IMR-90 (cell line): Measurements from ENCODE around the gene LFNG.

Source experiments
- CHD1 ChIP-seq: IDR thresholded peaks from 2 replicates; pipeline ENCODE4 v1.6.1; 2012; ENCODE audit warnings: low read depth, low read length, improper control_type of control experiment
- FOS ChIP-seq: fragments of 150-350 bp; IDR thresholded peaks from 2 replicates; pipeline ENCODE4 v1.6.1; 2016; ENCODE audit warnings: low read depth, low read length
- POLR2A ChIP-seq: IDR thresholded peaks from 2 replicates; pipeline ENCODE4 v1.6.1; 2012; ENCODE audit warnings: mild to moderate bottlenecking, low read depth, low read length
- USF2 ChIP-seq: fragments of 150-350 bp; IDR thresholded peaks from 2 replicates; pipeline ENCODE4 v1.6.1; 2017; ENCODE audit warnings: mild to moderate bottlenecking, antibody characterized with exemption, low read length, low read depth
- TF ChIP-seq, protein P1 (sequence below): conservative IDR thresholded peaks from 2 replicates; pipeline ENCODE4 v1.5.1; 2012; ENCODE audit warnings: mild to moderate bottlenecking, low read depth, low read length, improper control_type of control experiment

- TF ChIP-seq, protein P1, sequence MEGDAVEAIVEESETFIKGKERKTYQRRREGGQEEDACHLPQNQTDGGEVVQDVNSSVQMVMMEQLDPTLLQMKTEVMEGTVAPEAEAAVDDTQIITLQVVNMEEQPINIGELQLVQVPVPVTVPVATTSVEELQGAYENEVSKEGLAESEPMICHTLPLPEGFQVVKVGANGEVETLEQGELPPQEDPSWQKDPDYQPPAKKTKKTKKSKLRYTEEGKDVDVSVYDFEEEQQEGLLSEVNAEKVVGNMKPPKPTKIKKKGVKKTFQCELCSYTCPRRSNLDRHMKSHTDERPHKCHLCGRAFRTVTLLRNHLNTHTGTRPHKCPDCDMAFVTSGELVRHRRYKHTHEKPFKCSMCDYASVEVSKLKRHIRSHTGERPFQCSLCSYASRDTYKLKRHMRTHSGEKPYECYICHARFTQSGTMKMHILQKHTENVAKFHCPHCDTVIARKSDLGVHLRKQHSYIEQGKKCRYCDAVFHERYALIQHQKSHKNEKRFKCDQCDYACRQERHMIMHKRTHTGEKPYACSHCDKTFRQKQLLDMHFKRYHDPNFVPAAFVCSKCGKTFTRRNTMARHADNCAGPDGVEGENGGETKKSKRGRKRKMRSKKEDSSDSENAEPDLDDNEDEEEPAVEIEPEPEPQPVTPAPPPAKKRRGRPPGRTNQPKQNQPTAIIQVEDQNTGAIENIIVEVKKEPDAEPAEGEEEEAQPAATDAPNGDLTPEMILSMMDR, result no peak
- TF ChIP-seq USF2 (no peak), POLR2A (no peak), CHD1 (no peak), FOS (no peak)
Observed at GRCh38 chr7:2575733-2576340, 56.3 kb downstream of the LFNG start.
